22Rv1 (cell line): ENCODE measurements around the gene TCF12.

Experiments used
- ZFX ChIP-seq: fragments of 450-650 bp; IDR thresholded peaks from 2 replicates; pipeline ENCODE4 v1.6.1; 2017; ENCODE audit warnings: antibody characterized with exemption, borderline replicate concordance
- TF ChIP-seq, protein P1 (sequence below): fragments of 450-650 bp; IDR thresholded peaks from 2 replicates; pipeline ENCODE4 v1.5.1; 2017; ENCODE audit warnings: mild to moderate bottlenecking

DNA sequence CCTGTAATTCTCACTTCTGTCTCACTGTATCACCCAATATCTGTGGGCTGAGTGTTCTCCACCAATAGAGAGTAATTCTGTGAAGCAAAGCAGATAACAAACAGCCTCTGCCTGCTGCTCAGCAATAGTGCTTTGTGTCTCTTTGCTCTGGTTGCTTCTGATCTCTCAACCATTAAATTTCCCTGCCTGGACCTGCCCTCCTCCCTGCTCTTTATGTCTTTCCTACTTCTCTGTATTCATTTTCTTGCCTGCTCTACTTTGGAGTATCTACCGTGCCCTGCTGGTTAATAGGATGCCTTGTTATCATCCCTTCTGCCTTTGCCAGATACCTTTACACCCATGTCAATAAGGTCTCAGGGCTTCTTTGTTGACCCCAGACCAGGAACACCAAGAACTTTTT lies 355.0 kb downstream of the TCF12 start:
- TF ChIP-seq, protein P1, sequence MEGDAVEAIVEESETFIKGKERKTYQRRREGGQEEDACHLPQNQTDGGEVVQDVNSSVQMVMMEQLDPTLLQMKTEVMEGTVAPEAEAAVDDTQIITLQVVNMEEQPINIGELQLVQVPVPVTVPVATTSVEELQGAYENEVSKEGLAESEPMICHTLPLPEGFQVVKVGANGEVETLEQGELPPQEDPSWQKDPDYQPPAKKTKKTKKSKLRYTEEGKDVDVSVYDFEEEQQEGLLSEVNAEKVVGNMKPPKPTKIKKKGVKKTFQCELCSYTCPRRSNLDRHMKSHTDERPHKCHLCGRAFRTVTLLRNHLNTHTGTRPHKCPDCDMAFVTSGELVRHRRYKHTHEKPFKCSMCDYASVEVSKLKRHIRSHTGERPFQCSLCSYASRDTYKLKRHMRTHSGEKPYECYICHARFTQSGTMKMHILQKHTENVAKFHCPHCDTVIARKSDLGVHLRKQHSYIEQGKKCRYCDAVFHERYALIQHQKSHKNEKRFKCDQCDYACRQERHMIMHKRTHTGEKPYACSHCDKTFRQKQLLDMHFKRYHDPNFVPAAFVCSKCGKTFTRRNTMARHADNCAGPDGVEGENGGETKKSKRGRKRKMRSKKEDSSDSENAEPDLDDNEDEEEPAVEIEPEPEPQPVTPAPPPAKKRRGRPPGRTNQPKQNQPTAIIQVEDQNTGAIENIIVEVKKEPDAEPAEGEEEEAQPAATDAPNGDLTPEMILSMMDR: no peak
- TF ChIP-seq ZFX: no peak
